ENCODE measurements around the gene LY86.

GRCh38 chr6:6651335-6651734 lies 62.8 kb downstream of the LY86 start:
- TF ChIP-seq, protein P1, sequence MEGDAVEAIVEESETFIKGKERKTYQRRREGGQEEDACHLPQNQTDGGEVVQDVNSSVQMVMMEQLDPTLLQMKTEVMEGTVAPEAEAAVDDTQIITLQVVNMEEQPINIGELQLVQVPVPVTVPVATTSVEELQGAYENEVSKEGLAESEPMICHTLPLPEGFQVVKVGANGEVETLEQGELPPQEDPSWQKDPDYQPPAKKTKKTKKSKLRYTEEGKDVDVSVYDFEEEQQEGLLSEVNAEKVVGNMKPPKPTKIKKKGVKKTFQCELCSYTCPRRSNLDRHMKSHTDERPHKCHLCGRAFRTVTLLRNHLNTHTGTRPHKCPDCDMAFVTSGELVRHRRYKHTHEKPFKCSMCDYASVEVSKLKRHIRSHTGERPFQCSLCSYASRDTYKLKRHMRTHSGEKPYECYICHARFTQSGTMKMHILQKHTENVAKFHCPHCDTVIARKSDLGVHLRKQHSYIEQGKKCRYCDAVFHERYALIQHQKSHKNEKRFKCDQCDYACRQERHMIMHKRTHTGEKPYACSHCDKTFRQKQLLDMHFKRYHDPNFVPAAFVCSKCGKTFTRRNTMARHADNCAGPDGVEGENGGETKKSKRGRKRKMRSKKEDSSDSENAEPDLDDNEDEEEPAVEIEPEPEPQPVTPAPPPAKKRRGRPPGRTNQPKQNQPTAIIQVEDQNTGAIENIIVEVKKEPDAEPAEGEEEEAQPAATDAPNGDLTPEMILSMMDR (IDR thresholded peaks at IDR 0.05) = no peak
- TF ChIP-seq POLR2AphosphoS5 (IDR thresholded peaks at IDR 0.05) (no peak), POLR2A (IDR thresholded peaks at IDR 0.05; ENCODE audit: low read depth) (no peak), EP300 (IDR thresholded peaks at IDR 0.05) (no peak)
